DOHH2 (cell line): Measurements from ENCODE around the gene AP3S2.

Source experiments
- H3F3A ChIP-seq: fragments of 200-600 bp; sonication (generic), shearing (Covaris generic); 2 replicates; pipeline ENCODE4 v1.6.0; 2016; ENCODE audit warnings: antibody characterized with exemption, mild to moderate bottlenecking; ENCODE audit not compliant: control insufficient read depth, insufficient read depth
- H3K27ac ChIP-seq: fragments of 200-600 bp; sonication (generic); 2 replicates; pipeline ENCODE4 v1.5.1; 2014; ENCODE audit warnings: low read depth, mild to moderate bottlenecking, low read length, moderate library complexity
- H3K27me3 ChIP-seq: fragments of 200-600 bp; sonication (generic); 2 replicates; pipeline ENCODE4 v1.6.1; 2014; ENCODE audit warnings: mild to moderate bottlenecking, low read length, mixed read lengths; ENCODE audit not compliant: control insufficient read depth
- H3K36me3 ChIP-seq: fragments of 200-600 bp; sonication (generic); 2 replicates; pipeline ENCODE4 v1.6.1; 2014; ENCODE audit warnings: mild to moderate bottlenecking, low read length, moderate library complexity, mixed read lengths; ENCODE audit not compliant: control insufficient read depth
- H3K4me1 ChIP-seq: fragments of 200-600 bp; sonication (generic); 2 replicates; pipeline ENCODE4 v1.6.1; 2014; ENCODE audit warnings: mild to moderate bottlenecking, low read length, mixed read lengths; ENCODE audit not compliant: control insufficient read depth
- H3K4me2 ChIP-seq: fragments of 200-600 bp; sonication (generic); 2 replicates; pipeline ENCODE4 v1.6.0; 2014; ENCODE audit warnings: mild to moderate bottlenecking, low read length, moderate library complexity
- H3K4me3 ChIP-seq: fragments of 200-600 bp; sonication (generic); 2 replicates; pipeline ENCODE4 v1.5.1; 2014; ENCODE audit warnings: mild to moderate bottlenecking, low read length, mixed read lengths
- H3K79me2 ChIP-seq: fragments of 200-600 bp; sonication (generic); 2 replicates; pipeline ENCODE4 v1.6.1; 2014; ENCODE audit warnings: mild to moderate bottlenecking, low read length, mixed read lengths; ENCODE audit not compliant: control insufficient read depth
- H3K9me2 ChIP-seq: fragments of 200-600 bp; sonication (generic); replicated peaks from 2 replicates; pipeline ENCODE4 v1.6.1; 2014; ENCODE audit warnings: mild to moderate bottlenecking, low read length, mixed read lengths; ENCODE audit not compliant: control insufficient read depth
- H3K9me3 ChIP-seq: fragments of 200-600 bp; sonication (generic); 2 replicates; pipeline ENCODE4 v1.6.1; 2014; ENCODE audit warnings: antibody characterized with exemption, low read length, mixed read lengths; ENCODE audit not compliant: control insufficient read depth, insufficient read depth
- H4K20me1 ChIP-seq: fragments of 200-600 bp; sonication (generic); 2 replicates; pipeline ENCODE4 v1.6.0; 2014; ENCODE audit warnings: low read depth, mild to moderate bottlenecking, antibody characterized with exemption, low read length, moderate library complexity; ENCODE audit not compliant: control insufficient read depth, insufficient read depth
- CTCF ChIP-seq: fragments of 200-600 bp; sonication (generic); IDR thresholded peaks from one replicate; pipeline ENCODE4 v1.5.1; 2014; ENCODE audit warnings: antibody characterized with exemption, mild to moderate bottlenecking, low read depth, low read length; ENCODE audit not compliant: poor library complexity, severe bottlenecking
- EZH2phosphoT487 ChIP-seq: fragments of 200-600 bp; sonication (generic); IDR thresholded peaks from 2 replicates; pipeline ENCODE4 v1.6.1; 2017; ENCODE audit warnings: borderline replicate concordance, mild to moderate bottlenecking, antibody characterized with exemption, low read length, moderate library complexity, mixed read lengths

The AP3S2 gene

DNA sequence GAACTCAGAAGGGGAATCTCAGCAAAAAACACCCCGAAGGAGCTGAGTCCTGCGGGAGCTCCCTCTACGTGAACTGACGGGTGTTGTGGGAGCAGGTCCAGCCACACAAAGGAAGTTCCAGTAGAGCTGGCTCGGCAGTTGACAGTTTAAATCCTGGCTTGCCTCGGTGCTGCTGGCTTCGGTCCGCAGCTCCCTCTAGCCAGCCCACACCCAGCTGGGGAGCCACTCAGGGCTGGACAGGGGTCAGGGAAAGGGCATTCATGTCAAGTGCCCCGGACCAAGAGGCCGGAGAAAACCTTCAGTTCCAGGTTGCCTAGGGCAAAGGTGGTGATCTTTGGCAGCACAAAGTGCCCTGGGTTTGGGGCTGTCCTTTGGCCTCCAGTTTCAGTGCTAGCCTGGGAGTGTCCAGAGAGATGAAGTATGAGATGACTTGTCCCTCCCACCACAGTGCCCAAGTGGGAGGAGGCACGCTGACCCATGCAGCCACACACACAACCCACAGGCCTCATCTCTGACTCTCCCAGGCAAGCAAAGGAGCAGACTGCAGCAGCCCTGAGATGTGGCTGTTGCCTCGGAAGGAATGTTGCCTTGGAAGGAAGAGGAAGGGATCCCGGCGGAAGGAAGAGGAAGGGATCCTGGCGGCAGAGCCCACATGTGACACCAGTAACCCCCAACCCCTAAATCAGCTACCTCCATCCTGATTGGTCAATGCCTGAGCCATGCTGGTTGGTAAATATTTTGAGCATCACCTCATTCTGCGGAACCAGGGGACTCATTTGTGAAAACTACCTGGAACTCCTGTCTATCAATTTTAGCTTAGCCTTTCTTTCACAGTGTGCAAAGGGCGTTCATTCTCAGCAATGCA, 65.3 kb downstream of the AP3S2 start:
- H3K4me2 ChIP-seq: no peak overlapping the region
- H3K4me1 ChIP-seq: no peaks in the 10 kb centered on the region

GRCh38 chr15:89827829-89828228, 66.0 kb downstream of the AP3S2 start:
- no peak overlapping the region for H3K4me3 ChIP-seq
- no peaks in the 10 kb centered on the region for H3K4me1 ChIP-seq
- H3K36me3 ChIP-seq: no peaks in the 10 kb centered on the region
- H3K27me3 ChIP-seq: no peaks in the 10 kb centered on the region
- no peak for TF ChIP-seq EZH2phosphoT487
- TF ChIP-seq CTCF: no peak
- H3K4me2 ChIP-seq: no peak overlapping the region
- no peaks in the 10 kb centered on the region for H3K79me2 ChIP-seq
- H4K20me1 ChIP-seq: no peaks in the 10 kb centered on the region
- H3K27ac ChIP-seq: no peak overlapping the region
- H3K9me3 ChIP-seq: no peaks in the 10 kb centered on the region
- no peaks in the 10 kb centered on the region for H3K9me2 ChIP-seq
- no peaks in the 10 kb centered on the region for H3F3A ChIP-seq

More for the DNA sequence above, 65.3 kb downstream of the AP3S2 start:
- Histone ChIP-seq H3K4me3 (no peak overlapping the region), H3K36me3 (peaks cover under 1% of the 10 kb centered on the region; the same call in 1 of the 2 replicates), H4K20me1 (no peaks in the 10 kb centered on the region), H3K9me3 (no peaks in the 10 kb centered on the region), H3F3A (no peaks in the 10 kb centered on the region), H3K27ac (no peak overlapping the region), H3K27me3 (no peaks in the 10 kb centered on the region), H3K79me2 (no peaks in the 10 kb centered on the region), H3K9me2 (no peaks in the 10 kb centered on the region)
- TF ChIP-seq CTCF: no peak
- no peak for TF ChIP-seq EZH2phosphoT487

DNA sequence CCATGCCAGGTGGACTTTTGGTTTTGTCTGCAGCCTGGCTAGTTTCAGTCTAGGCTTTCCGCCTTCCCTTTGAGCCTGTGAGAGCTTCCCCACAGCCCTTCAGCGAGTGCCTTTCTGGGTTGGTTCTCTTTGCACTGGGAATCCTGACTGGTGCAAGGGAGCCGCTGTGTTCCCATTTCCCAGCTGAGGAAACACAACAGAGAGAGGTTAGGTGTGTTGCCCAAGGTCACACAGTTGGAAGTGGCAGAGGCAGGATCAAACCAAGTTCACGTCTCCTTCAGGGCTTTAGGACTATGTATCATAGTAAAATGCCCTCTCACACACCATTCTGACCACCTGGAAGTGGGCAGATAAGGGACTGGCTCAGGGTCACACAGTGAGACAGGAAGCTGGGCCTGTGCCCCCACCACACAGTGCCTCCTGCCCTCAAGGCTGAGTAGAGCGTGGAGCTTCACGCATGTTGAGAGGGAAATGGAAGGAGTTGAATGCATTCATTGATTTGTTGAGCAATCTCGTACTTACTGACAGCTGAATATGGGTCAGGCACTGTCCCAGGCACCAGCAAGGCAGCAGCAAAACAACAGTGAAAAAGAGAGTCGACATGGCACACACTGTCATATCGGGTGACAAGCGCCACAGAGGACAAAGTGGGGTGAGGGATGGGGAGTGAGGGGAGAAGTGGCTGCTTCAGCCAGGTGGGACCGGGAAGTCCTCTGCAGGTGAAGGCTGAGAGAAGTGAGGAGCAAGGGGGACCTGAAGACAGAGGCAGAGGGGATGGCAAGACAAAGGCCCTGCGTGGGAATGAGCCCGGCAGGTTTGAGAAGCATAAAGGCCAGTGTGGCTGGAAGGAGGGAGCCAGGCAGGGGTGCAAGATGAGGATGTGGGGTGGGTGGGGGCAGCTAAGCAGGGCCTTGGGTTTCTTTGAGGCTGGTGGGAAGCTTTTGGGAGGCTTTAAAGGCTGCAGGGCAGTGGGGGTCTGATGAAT, 66.8 kb downstream of the AP3S2 start:
- Histone ChIP-seq H3K9me3 (no peaks in the 10 kb centered on the region), H3K27ac (no peak overlapping the region), H3K4me3 (no peak overlapping the region), H3K4me2 (no peak overlapping the region), H4K20me1 (no peaks in the 10 kb centered on the region), H3K36me3 (no peaks in the 10 kb centered on the region), H3K4me1 (no peaks in the 10 kb centered on the region), H3F3A (no peaks in the 10 kb centered on the region), H3K9me2 (no peaks in the 10 kb centered on the region), H3K27me3 (peaks cover 3% of the 10 kb centered on the region; the same call in 1 of the 2 replicates), H3K79me2 (no peaks in the 10 kb centered on the region)
- no peak for TF ChIP-seq CTCF
- no peak for TF ChIP-seq EZH2phosphoT487
